ENCODE results near the gene OBSCN. TPM values are rescaled to one million over a fixed set of nuclear protein-coding genes. Genes with fewer than 3 reads are reported as not detected.

OBSCN gene
- total RNA-seq, 1 donor from 2014 or later = 22.1 TPM

DNA sequence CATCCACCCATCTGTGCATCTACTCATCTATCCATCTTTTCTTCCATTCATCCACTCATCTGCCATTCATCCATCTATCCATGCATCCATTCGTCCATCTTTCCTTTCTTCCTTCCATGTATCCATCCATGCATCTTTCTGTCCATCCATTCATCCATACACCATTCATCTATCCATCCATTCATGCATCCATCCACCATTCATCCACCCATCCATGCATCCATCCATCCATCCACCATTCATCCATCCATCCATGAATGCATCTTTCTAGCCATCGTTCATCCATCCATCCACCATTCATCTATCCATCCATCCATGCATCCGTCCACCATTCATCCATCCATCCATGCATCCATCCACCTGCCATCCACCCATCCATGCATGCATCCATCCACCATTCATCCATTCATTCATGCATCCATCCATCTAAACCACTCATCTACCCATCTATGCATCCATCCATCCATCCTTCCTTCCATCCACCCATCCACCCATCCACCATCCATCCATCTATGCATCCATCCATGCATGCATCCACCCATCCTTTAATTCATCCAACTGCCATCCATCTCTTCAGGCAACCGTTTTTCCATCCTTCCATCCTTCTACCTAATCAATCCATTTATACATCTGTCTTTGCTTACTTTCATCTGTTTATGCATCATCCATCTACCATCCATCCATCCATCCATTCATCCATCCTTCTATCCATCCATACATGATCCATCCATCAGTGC is 111.7 kb downstream of the OBSCN start:
- no peaks in the 10 kb centered on the region for H3K27me3 Mint-ChIP-seq (ENCODE audit: low read depth)
- no peaks in the 10 kb centered on the region for H3K9me3 Mint-ChIP-seq
- H3K27ac Mint-ChIP-seq = no peak overlapping the region
- H3K36me3 Mint-ChIP-seq (ENCODE audit: low read depth) = peaks cover 4% of the 10 kb centered on the region
- no peaks in the 10 kb centered on the region for H3K4me1 Mint-ChIP-seq (ENCODE audit: low read depth)
- no peak overlapping the region for H3K4me3 Mint-ChIP-seq (ENCODE audit: low read depth)
- DNase-seq (ENCODE audit: low spot score) = no peak
- intact Hi-C loops (cut with micrococcal nuclease) = no loop called here

DNA sequence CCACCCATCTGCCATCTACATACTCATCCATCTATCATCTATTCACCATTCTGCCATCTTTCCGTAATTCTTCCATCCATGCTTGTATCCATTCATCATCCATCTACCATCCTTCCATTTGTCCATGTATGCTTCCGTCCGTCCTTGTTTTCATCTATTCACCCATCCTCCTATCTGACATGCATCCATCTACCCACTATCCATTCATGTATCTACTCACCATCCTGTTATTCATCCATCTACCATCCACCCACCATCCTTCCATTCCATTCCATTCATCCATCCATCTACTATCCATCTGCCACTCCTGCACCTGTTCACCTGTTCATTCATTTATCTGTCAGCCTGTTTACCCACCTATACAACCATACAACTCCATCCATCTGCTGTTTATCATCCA is 112.5 kb downstream of the OBSCN start:
- H3K4me3 Mint-ChIP-seq (ENCODE audit: low read depth) = no peak overlapping the region
- H3K9me3 Mint-ChIP-seq = peaks cover 6% of the 10 kb centered on the region
- DNase-seq (ENCODE audit: low spot score) = no peak
- no peak overlapping the region for H3K27ac Mint-ChIP-seq
- peaks cover 10% of the 10 kb centered on the region for H3K36me3 Mint-ChIP-seq (ENCODE audit: low read depth)
- H3K27me3 Mint-ChIP-seq (ENCODE audit: low read depth) = no peaks in the 10 kb centered on the region
- intact Hi-C loops (cut with micrococcal nuclease) = no loop called here
- H3K4me1 Mint-ChIP-seq (ENCODE audit: low read depth) = no peaks in the 10 kb centered on the region

GRCh38 chr1:228321435-228321834 is 113.6 kb downstream of the OBSCN start:
- no peak overlapping the region for H3K4me3 Mint-ChIP-seq (ENCODE audit: low read depth)
- no peaks in the 10 kb centered on the region for H3K4me1 Mint-ChIP-seq (ENCODE audit: low read depth)
- no peaks in the 10 kb centered on the region for H3K27me3 Mint-ChIP-seq (ENCODE audit: low read depth)
- H3K27ac Mint-ChIP-seq = no peak overlapping the region
- intact Hi-C loops (cut with micrococcal nuclease) = no loop called here
- H3K36me3 Mint-ChIP-seq (ENCODE audit: low read depth) = peaks cover 17% of the 10 kb centered on the region
- DNase-seq (ENCODE audit: low spot score) = no peak
- H3K9me3 Mint-ChIP-seq = peaks cover 13% of the 10 kb centered on the region

DNA sequence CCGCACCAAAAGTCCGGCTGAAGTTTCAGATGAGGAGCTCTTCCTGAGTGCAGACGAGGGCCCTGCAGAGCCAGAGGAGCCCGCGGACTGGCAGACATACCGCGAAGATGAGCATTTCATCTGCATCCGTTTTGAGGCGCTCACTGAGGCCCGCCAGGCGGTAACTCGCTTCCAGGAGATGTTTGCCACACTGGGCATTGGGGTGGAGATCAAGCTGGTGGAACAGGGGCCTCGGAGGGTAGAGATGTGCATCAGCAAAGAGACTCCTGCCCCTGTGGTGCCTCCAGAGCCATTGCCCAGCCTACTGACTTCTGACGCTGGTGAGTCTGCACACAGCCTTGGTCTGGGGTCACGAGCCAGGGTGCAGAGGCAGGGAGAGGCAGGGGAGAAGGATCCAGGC is 114.1 kb downstream of the OBSCN start:
- H3K27me3 Mint-ChIP-seq (ENCODE audit: low read depth) = no peaks in the 10 kb centered on the region
- H3K9me3 Mint-ChIP-seq = peaks cover 13% of the 10 kb centered on the region
- peaks cover 17% of the 10 kb centered on the region for H3K36me3 Mint-ChIP-seq (ENCODE audit: low read depth)
- intact Hi-C loops (cut with micrococcal nuclease) = no loop called here
- no peak for DNase-seq (ENCODE audit: low spot score)
- H3K27ac Mint-ChIP-seq = no peak overlapping the region
- H3K4me3 Mint-ChIP-seq (ENCODE audit: low read depth) = no peak overlapping the region
- no peaks in the 10 kb centered on the region for H3K4me1 Mint-ChIP-seq (ENCODE audit: low read depth)

DNA sequence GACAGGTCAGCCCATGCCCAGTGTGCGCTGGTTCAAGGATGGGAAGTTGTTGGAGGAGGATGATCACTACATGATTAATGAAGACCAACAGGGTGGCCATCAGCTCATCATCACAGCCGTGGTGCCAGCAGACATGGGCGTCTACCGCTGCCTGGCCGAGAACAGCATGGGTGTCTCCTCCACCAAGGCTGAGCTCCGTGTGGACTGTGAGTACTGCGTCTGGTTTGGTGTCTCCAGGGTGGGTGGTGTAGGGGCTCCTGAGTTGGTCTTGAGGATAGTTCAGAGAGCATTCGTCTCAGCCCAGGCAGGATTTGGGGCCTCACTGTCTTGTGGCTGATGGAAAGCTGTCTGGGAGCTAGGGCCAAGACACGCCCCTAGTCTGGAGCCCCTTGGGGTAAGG is 115.6 kb downstream of the OBSCN start:
- Mint-ChIP-seq H3K36me3 (ENCODE audit: low read depth) (peaks cover 17% of the 10 kb centered on the region), H3K27me3 (ENCODE audit: low read depth) (no peaks in the 10 kb centered on the region), H3K9me3 (peaks cover 13% of the 10 kb centered on the region), H3K4me3 (ENCODE audit: low read depth) (no peak overlapping the region), H3K27ac (no peak overlapping the region), H3K4me1 (ENCODE audit: low read depth) (no peaks in the 10 kb centered on the region)
- DNase-seq (ENCODE audit: low spot score) = no peak
- intact Hi-C loops (cut with micrococcal nuclease) = no loop called here

DNA sequence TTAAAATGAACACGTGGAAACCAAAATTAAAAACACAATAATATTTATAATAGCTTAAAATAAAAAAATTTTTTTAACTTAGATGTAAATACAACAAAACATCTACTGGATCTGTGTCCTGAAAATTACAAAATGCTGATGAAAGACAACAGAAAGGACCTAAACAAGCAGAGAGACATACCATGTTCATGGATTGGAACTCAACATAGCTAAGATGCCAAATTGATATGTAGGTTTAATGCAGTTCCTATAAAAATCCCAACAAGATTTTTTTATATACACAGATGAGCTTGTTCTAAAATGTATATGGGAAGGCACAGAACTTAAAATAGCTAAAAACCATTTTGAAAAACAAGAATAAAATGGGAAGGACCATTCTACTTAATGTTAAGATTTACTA is 117.4 kb downstream of the OBSCN start:
- Mint-ChIP-seq H3K36me3 (ENCODE audit: low read depth) (peaks cover 17% of the 10 kb centered on the region), H3K27ac (no peak overlapping the region), H3K9me3 (peaks cover 13% of the 10 kb centered on the region), H3K27me3 (ENCODE audit: low read depth) (no peaks in the 10 kb centered on the region), H3K4me3 (ENCODE audit: low read depth) (no peak overlapping the region), H3K4me1 (ENCODE audit: low read depth) (no peaks in the 10 kb centered on the region)
- no peak for DNase-seq (ENCODE audit: low spot score)
- intact Hi-C loops (cut with micrococcal nuclease) = no loop called here

- Mint-ChIP-seq H3K27ac (no peak overlapping the region), H3K4me1 (ENCODE audit: low read depth) (no peaks in the 10 kb centered on the region), H3K4me3 (ENCODE audit: low read depth) (no peak overlapping the region), H3K9me3 (peaks cover 10% of the 10 kb centered on the region), H3K36me3 (ENCODE audit: low read depth) (peaks cover 10% of the 10 kb centered on the region), H3K27me3 (ENCODE audit: low read depth) (no peaks in the 10 kb centered on the region)
- no peak for DNase-seq (ENCODE audit: low spot score)
- intact Hi-C loops (cut with micrococcal nuclease) = no loop called here
Observed at GRCh38 chr1:228329887-228330286, 122.0 kb downstream of the OBSCN start.

GRCh38 chr1:228332797-228333738 is 125.2 kb downstream of the OBSCN start:
- H3K27ac Mint-ChIP-seq = no peak overlapping the region
- no peaks in the 10 kb centered on the region for H3K4me1 Mint-ChIP-seq (ENCODE audit: low read depth)
- no peak for DNase-seq (ENCODE audit: low spot score)
- no peaks in the 10 kb centered on the region for H3K9me3 Mint-ChIP-seq
- H3K4me3 Mint-ChIP-seq (ENCODE audit: low read depth) = no peak overlapping the region
- H3K36me3 Mint-ChIP-seq (ENCODE audit: low read depth) = no peaks in the 10 kb centered on the region
- intact Hi-C loops (cut with micrococcal nuclease) = no loop called here
- no peaks in the 10 kb centered on the region for H3K27me3 Mint-ChIP-seq (ENCODE audit: low read depth)

GRCh38 chr1:228333739-228334115 is 125.9 kb downstream of the OBSCN start:
- H3K36me3 Mint-ChIP-seq (ENCODE audit: low read depth) = no peaks in the 10 kb centered on the region
- no peaks in the 10 kb centered on the region for H3K9me3 Mint-ChIP-seq
- intact Hi-C loops (cut with micrococcal nuclease) = no loop called here
- H3K27ac Mint-ChIP-seq = no peak overlapping the region
- no peak for DNase-seq (ENCODE audit: low spot score)
- H3K4me3 Mint-ChIP-seq (ENCODE audit: low read depth) = no peak overlapping the region
- no peaks in the 10 kb centered on the region for H3K27me3 Mint-ChIP-seq (ENCODE audit: low read depth)
- no peaks in the 10 kb centered on the region for H3K4me1 Mint-ChIP-seq (ENCODE audit: low read depth)

DNA sequence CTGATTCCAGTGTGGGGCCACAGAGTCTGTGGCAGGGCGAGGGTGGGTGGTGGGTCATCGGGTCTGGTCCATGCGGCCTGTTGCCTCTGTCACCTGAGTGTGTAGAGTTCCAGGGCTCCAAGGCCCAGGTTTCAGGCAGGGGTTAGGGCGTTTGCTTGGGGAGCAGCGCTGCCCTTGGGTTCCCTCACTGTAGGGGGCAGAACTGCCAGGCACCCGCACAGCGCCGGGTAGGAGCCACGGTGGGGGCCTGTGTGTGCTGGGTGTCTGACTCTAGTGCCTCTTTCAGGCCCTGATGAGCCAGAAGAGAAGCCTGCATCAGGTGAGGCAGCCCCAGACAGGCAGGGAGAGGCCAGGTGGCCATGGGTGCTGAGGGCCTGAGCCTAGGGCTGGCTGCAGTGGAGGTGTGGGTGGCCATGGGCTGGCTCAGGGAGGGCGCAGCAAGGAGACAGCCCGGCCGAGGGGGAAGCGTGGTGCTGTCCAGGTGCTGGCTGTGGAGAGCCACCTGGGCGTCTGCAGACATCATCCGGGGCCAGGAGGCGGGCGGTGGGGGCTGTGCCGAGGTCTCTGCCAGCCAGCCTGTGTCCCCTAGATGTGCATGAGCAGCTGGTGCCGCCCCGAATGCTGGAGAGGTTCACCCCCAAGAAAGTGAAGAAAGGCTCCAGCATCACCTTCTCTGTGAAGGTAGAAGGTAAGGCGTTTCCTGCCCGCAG is 126.5 kb downstream of the OBSCN start:
- DNase-seq (ENCODE audit: low spot score) = no peak
- Mint-ChIP-seq H3K4me1 (ENCODE audit: low read depth) (no peaks in the 10 kb centered on the region), H3K9me3 (no peaks in the 10 kb centered on the region), H3K27me3 (ENCODE audit: low read depth) (no peaks in the 10 kb centered on the region), H3K36me3 (ENCODE audit: low read depth) (no peaks in the 10 kb centered on the region), H3K4me3 (ENCODE audit: low read depth) (no peak overlapping the region), H3K27ac (no peak overlapping the region)
- intact Hi-C loops (cut with micrococcal nuclease) = no loop called here

DNA sequence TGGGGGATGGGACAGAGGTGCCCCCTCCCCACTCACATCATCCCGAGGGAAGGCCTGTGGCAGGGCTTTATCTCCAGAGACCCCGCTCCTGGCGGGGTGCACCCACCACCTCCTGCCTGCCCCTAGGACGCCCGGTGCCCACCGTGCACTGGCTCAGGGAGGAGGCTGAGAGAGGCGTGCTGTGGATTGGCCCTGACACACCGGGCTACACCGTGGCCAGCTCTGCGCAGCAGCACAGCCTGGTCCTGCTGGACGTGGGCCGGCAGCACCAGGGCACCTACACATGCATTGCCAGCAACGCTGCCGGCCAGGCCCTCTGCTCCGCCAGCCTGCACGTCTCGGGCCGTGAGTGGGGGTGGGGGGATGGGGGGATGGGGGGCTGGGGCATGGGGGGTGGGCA is 127.1 kb downstream of the OBSCN start:
- Mint-ChIP-seq H3K4me1 (ENCODE audit: low read depth) (no peaks in the 10 kb centered on the region), H3K27me3 (ENCODE audit: low read depth) (no peaks in the 10 kb centered on the region), H3K4me3 (ENCODE audit: low read depth) (no peak overlapping the region), H3K9me3 (no peaks in the 10 kb centered on the region), H3K36me3 (ENCODE audit: low read depth) (no peaks in the 10 kb centered on the region), H3K27ac (no peak overlapping the region)
- intact Hi-C loops (cut with micrococcal nuclease) = no loop called here
- no peak for DNase-seq (ENCODE audit: low spot score)

- H3K9me3 Mint-ChIP-seq = no peaks in the 10 kb centered on the region
Observed at GRCh38 chr1:228335406-228336307, 127.8 kb downstream of the OBSCN start.

More at GRCh38 chr1:228335406-228336307, 127.8 kb downstream of the OBSCN start:
- DNase-seq (ENCODE audit: low spot score) = no peak
- Mint-ChIP-seq H3K36me3 (ENCODE audit: low read depth) (no peaks in the 10 kb centered on the region), H3K27ac (no peak overlapping the region), H3K4me3 (ENCODE audit: low read depth) (no peak overlapping the region), H3K27me3 (ENCODE audit: low read depth) (no peaks in the 10 kb centered on the region), H3K4me1 (ENCODE audit: low read depth) (no peaks in the 10 kb centered on the region)
- intact Hi-C loops (cut with micrococcal nuclease) = no loop called here

Measured in activated T-helper 2 cell treated with anti-CD3 and anti-CD28 coated beads, Interferon-gamma antibody, Interleukin-2, Interleukin-4, amounts not matched to agents 10 μg/mL and 5 μg/mL and 100 μg/mL, durations not matched to agents 14 hours and 24 hours and 36 hours (primary cell).